SK-N-MC (cell line): ENCODE measurements around the gene GPR141.

Source experiments
- EZH2 ChIP-seq: fragments of 200-600 bp; sonication (generic); IDR thresholded peaks from one replicate; pipeline ENCODE4 v1.6.1; 2017; ENCODE audit warnings: antibody characterized with exemption
- POLR2AphosphoS5 ChIP-seq: IDR thresholded peaks from 2 replicates; pipeline ENCODE4 v1.6.1; 2012; ENCODE audit warnings: mild to moderate bottlenecking, low read depth, low read length, borderline replicate concordance

DNA sequence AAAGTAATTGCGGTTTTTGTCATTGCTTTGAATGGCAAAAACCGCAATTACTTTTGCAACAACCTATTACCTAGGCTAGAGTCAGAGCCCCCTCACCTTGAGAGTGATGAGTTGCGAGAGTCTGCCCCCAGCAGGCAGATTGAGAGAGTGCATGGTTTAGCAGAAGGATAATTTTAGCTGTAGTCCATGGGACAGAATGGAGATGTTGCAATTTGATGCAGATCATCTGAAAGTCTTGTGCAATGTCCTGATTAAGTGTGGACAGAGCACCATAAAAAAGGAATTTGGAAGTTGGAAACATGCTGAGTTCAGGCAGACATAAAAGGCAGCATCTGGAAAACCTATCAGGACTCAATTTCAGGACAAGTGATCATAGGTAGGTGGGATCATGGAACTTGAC is 48.7 kb downstream of the GPR141 start:
- TF ChIP-seq EZH2 (no peak), POLR2AphosphoS5 (no peak)
